Lower lobe of right lung (tissue), 2 donors: ENCODE results near the gene MPZL1. TPM values are rescaled to one million over a fixed set of nuclear protein-coding genes. Genes with fewer than 3 reads are reported as not detected.

Experiments
- ATAC-seq, 2 donors: fragments of 200-7000 bp; cut with Tn5 transposase; one replicate each; pipeline ENCODE4 v1.9.1; 2020 to 2022; ENCODE audit warnings: mild to moderate bottlenecking in 2 of 2, moderate library complexity in 2 of 2
- DNase-seq: peaks from one replicate; pipeline ENCODE4 v3.0.0-alpha.2; 2020
- H3K27ac ChIP-seq: fragments of 200-600 bp; one replicate; pipeline ENCODE4 v1.8.0; 2022
- H3K27me3 ChIP-seq: fragments of 200-600 bp; one replicate; pipeline ENCODE4 v1.8.0; 2022; ENCODE audit warnings: low read depth
- H3K36me3 ChIP-seq: fragments of 200-600 bp; one replicate; pipeline ENCODE4 v1.8.0; 2022; ENCODE audit warnings: mild to moderate bottlenecking
- H3K4me1 ChIP-seq: fragments of 200-600 bp; one replicate; pipeline ENCODE4 v1.8.0; 2022
- H3K4me3 ChIP-seq: fragments of 200-600 bp; one replicate; pipeline ENCODE4 v1.8.0; 2022; ENCODE audit warnings: mild to moderate bottlenecking
- H3K9me3 ChIP-seq: fragments of 200-600 bp; one replicate; pipeline ENCODE4 v1.8.0; 2022
- intact Hi-C: fragments of 100-400 bp; cut with DNase I; formaldehyde crosslinking; loops from one replicate; pipeline ENCODE4 v1.11.0; 2022
- total RNA-seq: library from RNA; stranded (reverse); fragmentation: NEBNext Ultra II Directional; extraction: Animal tissue kit (Norgen Biotek cat#: 25700); gene quantifications from one replicate; pipeline ENCODE4 v1.2.1, GENCODE V29; 2021
- TF ChIP-seq, protein P1 (sequence below): fragments of 200-600 bp; IDR thresholded peaks from one replicate; pipeline ENCODE4 v1.8.0; 2022; ENCODE audit warnings: antibody characterized with exemption, mild to moderate bottlenecking
- donor health status: DM: no; HTN: yes; CAD: no; lungs with severe emphysema.

The MPZL1 gene
- total RNA-seq, 1 donor from 2014 or later, result 85.9 TPM

DNA sequence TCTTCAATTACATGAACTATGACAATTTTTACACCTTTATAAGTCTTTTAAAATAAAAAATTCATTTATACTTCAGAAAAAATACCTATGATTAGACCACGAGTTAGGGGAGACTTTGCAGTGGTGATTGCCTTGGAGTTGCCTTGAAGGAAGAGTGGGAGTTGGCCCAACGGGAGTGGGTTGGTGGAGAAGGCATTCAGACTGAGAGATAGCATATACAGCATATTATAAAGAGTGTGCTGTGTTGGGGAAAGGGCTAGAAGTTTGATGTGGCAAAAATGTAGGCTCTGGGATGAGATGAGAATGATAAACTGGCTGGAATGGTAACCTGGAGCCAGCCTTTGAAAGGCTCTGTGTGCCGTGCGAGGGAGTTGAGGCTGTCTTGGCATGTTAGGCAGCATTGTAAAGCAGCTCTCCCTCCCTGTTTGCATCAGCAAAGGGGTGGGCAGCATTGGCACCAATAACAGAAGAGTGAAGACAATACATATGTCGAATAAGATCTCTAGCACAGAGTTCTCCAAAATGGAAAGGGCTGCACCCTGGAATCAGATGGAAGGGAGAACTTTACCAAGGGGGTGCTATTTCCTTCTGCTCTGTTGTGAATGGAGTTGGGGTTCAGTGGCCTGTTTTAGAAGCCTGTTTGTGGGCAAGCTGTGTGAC lies 24.4 kb downstream of the MPZL1 start:
- ATAC-seq (no peak), DNase-seq (no peak)
- TF ChIP-seq, protein P1, sequence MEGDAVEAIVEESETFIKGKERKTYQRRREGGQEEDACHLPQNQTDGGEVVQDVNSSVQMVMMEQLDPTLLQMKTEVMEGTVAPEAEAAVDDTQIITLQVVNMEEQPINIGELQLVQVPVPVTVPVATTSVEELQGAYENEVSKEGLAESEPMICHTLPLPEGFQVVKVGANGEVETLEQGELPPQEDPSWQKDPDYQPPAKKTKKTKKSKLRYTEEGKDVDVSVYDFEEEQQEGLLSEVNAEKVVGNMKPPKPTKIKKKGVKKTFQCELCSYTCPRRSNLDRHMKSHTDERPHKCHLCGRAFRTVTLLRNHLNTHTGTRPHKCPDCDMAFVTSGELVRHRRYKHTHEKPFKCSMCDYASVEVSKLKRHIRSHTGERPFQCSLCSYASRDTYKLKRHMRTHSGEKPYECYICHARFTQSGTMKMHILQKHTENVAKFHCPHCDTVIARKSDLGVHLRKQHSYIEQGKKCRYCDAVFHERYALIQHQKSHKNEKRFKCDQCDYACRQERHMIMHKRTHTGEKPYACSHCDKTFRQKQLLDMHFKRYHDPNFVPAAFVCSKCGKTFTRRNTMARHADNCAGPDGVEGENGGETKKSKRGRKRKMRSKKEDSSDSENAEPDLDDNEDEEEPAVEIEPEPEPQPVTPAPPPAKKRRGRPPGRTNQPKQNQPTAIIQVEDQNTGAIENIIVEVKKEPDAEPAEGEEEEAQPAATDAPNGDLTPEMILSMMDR, result no peak
- H3K9me3 ChIP-seq, result no peaks in the 10 kb centered on the region
- H3K27me3 ChIP-seq, result no peaks in the 10 kb centered on the region
- peaks cover 17% of the 10 kb centered on the region for H3K4me1 ChIP-seq
- H3K4me3 ChIP-seq, result no peak overlapping the region
- intact Hi-C loops, result no loop called here
- no peaks in the 10 kb centered on the region for H3K36me3 ChIP-seq
- no peak overlapping the region for H3K27ac ChIP-seq

DNA sequence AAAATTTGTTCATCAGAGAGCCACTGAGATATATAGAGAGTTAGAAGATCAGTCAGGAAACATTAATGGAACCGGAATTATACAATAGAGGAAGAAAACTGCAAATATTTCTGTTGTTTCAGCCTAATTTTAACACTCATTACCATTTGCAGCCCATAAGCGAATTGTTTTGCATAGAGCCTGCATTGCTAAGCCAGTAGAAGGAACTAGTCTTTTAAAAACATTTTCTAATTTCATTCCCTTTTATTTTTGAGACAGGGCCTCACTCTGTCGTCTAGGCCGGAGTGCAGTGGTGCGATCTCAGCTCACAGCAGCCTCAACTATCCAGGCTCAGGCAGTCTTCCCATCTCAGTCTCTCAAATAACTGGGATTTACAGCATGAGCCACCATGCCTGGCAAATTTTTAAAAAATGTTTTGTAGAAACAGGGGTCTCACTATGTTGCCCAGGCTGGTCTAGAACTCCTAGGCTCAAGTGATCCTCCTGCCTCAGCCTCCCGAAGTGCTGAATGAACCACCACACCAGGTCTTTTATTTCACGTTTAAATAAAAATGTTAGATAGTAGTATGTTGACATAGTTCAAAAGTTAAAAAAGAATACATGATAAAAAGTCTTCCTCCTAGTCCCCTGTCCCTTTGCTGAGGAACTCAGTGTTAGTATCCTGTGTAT lies 25.3 kb downstream of the MPZL1 start:
- ATAC-seq (no peak), DNase-seq (no peak)
- Histone ChIP-seq H3K36me3 (no peaks in the 10 kb centered on the region), H3K4me1 (peaks cover 18% of the 10 kb centered on the region), H3K9me3 (no peaks in the 10 kb centered on the region), H3K27ac (no peak overlapping the region), H3K27me3 (no peaks in the 10 kb centered on the region), H3K4me3 (no peak overlapping the region)
- intact Hi-C loops, result no loop called here
- TF ChIP-seq, protein P1, result no peak

GRCh38 chr1:167747988-167748387 lies 26.2 kb downstream of the MPZL1 start:
- peaks cover 24% of the 10 kb centered on the region for H3K4me1 ChIP-seq
- intact Hi-C loops, result no loop called here
- DNase-seq (no peak), ATAC-seq (no peak)
- TF ChIP-seq, protein P1, result no peak
- H3K27ac ChIP-seq, result no peak overlapping the region
- no peaks in the 10 kb centered on the region for H3K9me3 ChIP-seq
- H3K36me3 ChIP-seq, result no peaks in the 10 kb centered on the region
- no peaks in the 10 kb centered on the region for H3K27me3 ChIP-seq
- no peak overlapping the region for H3K4me3 ChIP-seq

- Histone ChIP-seq H3K9me3 (no peaks in the 10 kb centered on the region), H3K36me3 (no peaks in the 10 kb centered on the region), H3K27ac (no peak overlapping the region), H3K27me3 (no peaks in the 10 kb centered on the region), H3K4me1 (peaks cover 28% of the 10 kb centered on the region), H3K4me3 (no peak overlapping the region)
- DNase-seq (no peak), ATAC-seq (no peak)
- TF ChIP-seq, protein P1, result no peak
- intact Hi-C loops, result no loop called here
These were observed 27.1 kb downstream of the MPZL1 start for GRCh38 chr1:167748906-167749305.

GRCh38 chr1:167749741-167750140 lies 28.0 kb downstream of the MPZL1 start:
- peaks cover 28% of the 10 kb centered on the region for H3K4me1 ChIP-seq
- no peaks in the 10 kb centered on the region for H3K27me3 ChIP-seq
- TF ChIP-seq, protein P1, result no peak
- ATAC-seq (no peak), DNase-seq (no peak)
- H3K27ac ChIP-seq, result no peak overlapping the region
- H3K36me3 ChIP-seq, result no peaks in the 10 kb centered on the region
- no peaks in the 10 kb centered on the region for H3K9me3 ChIP-seq
- intact Hi-C loops, result no loop called here
- H3K4me3 ChIP-seq, result no peak overlapping the region
